Measurements from ENCODE around the gene OLR1.
A peak's percentile ranks its signal among the peaks of the same experiment; 100 is the strongest.

OLR1 gene

DNA sequence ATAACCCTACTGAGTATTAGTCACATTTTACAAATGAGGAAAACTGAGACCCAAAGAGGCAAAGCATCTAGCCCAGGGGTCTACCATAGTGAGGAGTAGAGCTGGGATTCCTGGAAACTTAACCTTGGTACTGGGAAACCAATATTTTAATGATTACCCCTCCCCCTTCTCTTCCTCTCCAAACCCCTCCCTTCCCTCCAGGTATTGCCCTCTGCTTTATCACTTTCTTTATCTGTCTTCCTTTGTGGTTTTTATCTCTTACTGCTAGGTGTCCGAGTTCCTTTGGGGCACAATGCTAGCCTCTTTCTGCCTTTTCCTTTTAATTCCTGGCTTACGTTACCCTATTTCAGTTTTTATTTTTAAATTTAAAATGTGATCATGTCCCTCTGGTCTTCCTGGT lies 43.5 kb upstream of the OLR1 start:
- no peak overlapping the region for H4K91ac ChIP-seq (ENCODE audit: low read depth, low read length, poor library complexity)
- no peak overlapping the region for H2AK5ac ChIP-seq (ENCODE audit: low read depth, low read length)
- H3K27me3 ChIP-seq (ENCODE audit: control insufficient read depth in 3 of 3, insufficient read depth in 3 of 3, low read depth in 1 of 3, low read length in 3 of 3): no peaks in the 10 kb centered on the region
- no peak overlapping the region for H2BK12ac ChIP-seq (ENCODE audit: low read length)
- no peak for DNase-seq (ENCODE audit: low spot score)
- H3K9ac ChIP-seq (ENCODE audit: low read depth, low read length, poor library complexity): no peak overlapping the region
- peaks cover 3% of the 10 kb centered on the region for H3K79me1 ChIP-seq (ENCODE audit: low read depth, low read length)
- peaks cover 7 to 12% of the 10 kb centered on the region in 2 donors for H3K36me3 ChIP-seq (replicated peaks in 1 of 2; ENCODE audit: control insufficient read depth in 2 of 2, insufficient read depth in 2 of 2, low read length in 2 of 2)
- no peak overlapping the region for H3K4me2 ChIP-seq (ENCODE audit: insufficient read depth, low read length, poor library complexity, severe bottlenecking)
- no peak overlapping the region for H3K14ac ChIP-seq (ENCODE audit: low read length)
- no peak overlapping the region for H3K27ac ChIP-seq (replicated peaks; ENCODE audit: low read length)
- WGBS, 2 donors (ENCODE audit: extremely low coverage in 2 of 2, insufficient read length in 2 of 2, insufficient replicate concordance in 1 of 2): no CpG with 5 or more reads among the region's 2 CpGs
- no peak overlapping the region for H2BK15ac ChIP-seq (ENCODE audit: low read length)
- no peak overlapping the region for H2BK5ac ChIP-seq (ENCODE audit: low read length)
- no peak overlapping the region for H2BK120ac ChIP-seq (ENCODE audit: low read depth, low read length)
- H3K4me3 ChIP-seq (ENCODE audit: low read length in 2 of 2): no peak overlapping the region
- no peaks in the 10 kb centered on the region for H3K9me3 ChIP-seq (replicated peaks in 1 of 2; ENCODE audit: control insufficient read depth in 2 of 2, insufficient read depth in 1 of 2, low read depth in 1 of 2, low read length in 2 of 2)
- H4K8ac ChIP-seq (ENCODE audit: low read depth, low read length): no peak overlapping the region
- H3K4ac ChIP-seq (ENCODE audit: low read length): no peak overlapping the region
- H3K18ac ChIP-seq (ENCODE audit: low read length): no peak overlapping the region
- no peak overlapping the region for H2AFZ ChIP-seq (ENCODE audit: low read length)
- no peak overlapping the region for H3K23ac ChIP-seq (ENCODE audit: low read depth, low read length, poor library complexity)
- no peaks in the 10 kb centered on the region for H3K4me1 ChIP-seq (ENCODE audit: control insufficient read depth in 2 of 2, insufficient read depth in 1 of 2, low read depth in 1 of 2, low read length in 2 of 2)

DNA sequence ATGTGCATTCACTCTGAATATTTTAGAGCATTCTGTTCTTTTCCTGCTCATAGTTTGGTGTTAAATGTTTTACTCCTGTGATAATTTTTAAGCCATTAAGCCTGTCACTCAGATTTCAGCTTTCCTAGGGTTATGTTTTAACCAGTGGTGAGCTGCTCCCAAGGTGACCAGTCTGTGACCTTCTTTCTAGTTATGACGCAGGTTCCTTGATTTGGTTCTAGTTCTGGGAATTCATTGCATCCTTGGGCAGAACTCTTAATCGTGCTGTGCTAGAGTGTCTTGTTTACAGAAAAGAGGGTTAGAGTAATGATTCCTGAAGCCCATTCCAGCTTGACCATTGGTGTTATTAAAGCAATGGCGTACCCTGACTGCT lies 42.9 kb upstream of the OLR1 start:
- Histone ChIP-seq H3K18ac (ENCODE audit: low read length) (no peak overlapping the region), H2AFZ (ENCODE audit: low read length) (no peak overlapping the region), H3K4ac (ENCODE audit: low read length) (no peak overlapping the region), H3K27me3 (ENCODE audit: control insufficient read depth in 3 of 3, insufficient read depth in 3 of 3, low read depth in 1 of 3, low read length in 3 of 3) (no peaks in the 10 kb centered on the region), H3K14ac (ENCODE audit: low read length) (no peak overlapping the region), H3K23ac (ENCODE audit: low read depth, low read length, poor library complexity) (no peak overlapping the region), H4K91ac (ENCODE audit: low read depth, low read length, poor library complexity) (no peak overlapping the region), H3K4me3 (ENCODE audit: low read length in 2 of 2) (no peak overlapping the region), H2BK120ac (ENCODE audit: low read depth, low read length) (no peak overlapping the region), H3K9ac (ENCODE audit: low read depth, low read length, poor library complexity) (no peak overlapping the region), H2BK15ac (ENCODE audit: low read length) (no peak overlapping the region), H3K4me2 (ENCODE audit: insufficient read depth, low read length, poor library complexity, severe bottlenecking) (no peak overlapping the region), H4K8ac (ENCODE audit: low read depth, low read length) (no peak overlapping the region), H3K4me1 (ENCODE audit: control insufficient read depth in 2 of 2, insufficient read depth in 1 of 2, low read depth in 1 of 2, low read length in 2 of 2) (no peaks in the 10 kb centered on the region), H3K36me3 (replicated peaks in 1 of 2; ENCODE audit: control insufficient read depth in 2 of 2, insufficient read depth in 2 of 2, low read length in 2 of 2) (peaks cover 3 to 7% of the 10 kb centered on the region in 2 donors), H2BK12ac (ENCODE audit: low read length) (no peak overlapping the region), H2AK5ac (ENCODE audit: low read depth, low read length) (no peak overlapping the region), H3K79me1 (ENCODE audit: low read depth, low read length) (peaks cover 3% of the 10 kb centered on the region), H2BK5ac (ENCODE audit: low read length) (no peak overlapping the region), H3K9me3 (replicated peaks in 1 of 2; ENCODE audit: control insufficient read depth in 2 of 2, insufficient read depth in 1 of 2, low read depth in 1 of 2, low read length in 2 of 2) (no peaks in the 10 kb centered on the region), H3K27ac (replicated peaks; ENCODE audit: low read length) (no peak overlapping the region)
- DNase-seq (ENCODE audit: low spot score): no peak
- WGBS, 2 donors (ENCODE audit: extremely low coverage in 2 of 2, insufficient read length in 2 of 2, insufficient replicate concordance in 1 of 2): no CpG with 5 or more reads among the region's 3 CpGs

- no peak overlapping the region for H2AK5ac ChIP-seq (ENCODE audit: low read depth, low read length)
- no peak overlapping the region for H3K23ac ChIP-seq (ENCODE audit: low read depth, low read length, poor library complexity)
- no peak overlapping the region for H3K18ac ChIP-seq (ENCODE audit: low read length)
- no peak overlapping the region for H4K8ac ChIP-seq (ENCODE audit: low read depth, low read length)
- no peak overlapping the region for H4K91ac ChIP-seq (ENCODE audit: low read depth, low read length, poor library complexity)
- peak overlapping the region; percentile 84 to 90 for H3K4me3 ChIP-seq (ENCODE audit: low read length in 2 of 2)
- H3K27ac ChIP-seq (replicated peaks; ENCODE audit: low read length): no peak overlapping the region
- no peaks in the 10 kb centered on the region for H3K27me3 ChIP-seq (ENCODE audit: control insufficient read depth in 3 of 3, insufficient read depth in 3 of 3, low read depth in 1 of 3, low read length in 3 of 3)
- DNase-seq (ENCODE audit: low spot score): no peak
- H2BK5ac ChIP-seq (ENCODE audit: low read length): no peak overlapping the region
- H2BK120ac ChIP-seq (ENCODE audit: low read depth, low read length): no peak overlapping the region
- H2AFZ ChIP-seq (ENCODE audit: low read length): peak overlapping the region; percentile 100
- WGBS, 2 donors (ENCODE audit: extremely low coverage in 2 of 2, insufficient read length in 2 of 2, insufficient replicate concordance in 1 of 2): no CpG with 5 or more reads among the region's 10 CpGs
- peak overlapping the region; percentile 77 for H3K4me2 ChIP-seq (ENCODE audit: insufficient read depth, low read length, poor library complexity, severe bottlenecking)
- no peak overlapping the region for H2BK15ac ChIP-seq (ENCODE audit: low read length)
- no peaks in the 10 kb centered on the region for H3K9me3 ChIP-seq (replicated peaks in 1 of 2; ENCODE audit: control insufficient read depth in 2 of 2, insufficient read depth in 1 of 2, low read depth in 1 of 2, low read length in 2 of 2)
- no peak overlapping the region for H3K14ac ChIP-seq (ENCODE audit: low read length)
- no peak overlapping the region for H2BK12ac ChIP-seq (ENCODE audit: low read length)
- no peaks in the 10 kb centered on the region for H3K4me1 ChIP-seq (ENCODE audit: control insufficient read depth in 2 of 2, insufficient read depth in 1 of 2, low read depth in 1 of 2, low read length in 2 of 2)
- peaks cover 2 to 3% of the 10 kb centered on the region in 2 donors for H3K36me3 ChIP-seq (replicated peaks in 1 of 2; ENCODE audit: control insufficient read depth in 2 of 2, insufficient read depth in 2 of 2, low read length in 2 of 2)
- H3K4ac ChIP-seq (ENCODE audit: low read length): no peak overlapping the region
- peaks cover 3% of the 10 kb centered on the region for H3K79me1 ChIP-seq (ENCODE audit: low read depth, low read length)
- H3K9ac ChIP-seq (ENCODE audit: low read depth, low read length, poor library complexity): no peak overlapping the region
These were observed 42.4 kb upstream of the OLR1 start for GRCh38 chr12:10214136-10214894.

GRCh38 chr12:10213168-10214135 lies 41.5 kb upstream of the OLR1 start:
- no CpG with 5 or more reads among the region's 47 CpGs for WGBS, 2 donors (ENCODE audit: extremely low coverage in 2 of 2, insufficient read length in 2 of 2, insufficient replicate concordance in 1 of 2)
- Histone ChIP-seq H4K91ac (ENCODE audit: low read depth, low read length, poor library complexity) (no peak overlapping the region), H2BK5ac (ENCODE audit: low read length) (peak overlapping the region; percentile 63), H3K9ac (ENCODE audit: low read depth, low read length, poor library complexity) (peak overlapping the region; percentile 88), H3K9me3 (replicated peaks in 1 of 2; ENCODE audit: control insufficient read depth in 2 of 2, insufficient read depth in 1 of 2, low read depth in 1 of 2, low read length in 2 of 2) (no peaks in the 10 kb centered on the region), H4K8ac (ENCODE audit: low read depth, low read length) (no peak overlapping the region), H3K27me3 (ENCODE audit: control insufficient read depth in 3 of 3, insufficient read depth in 3 of 3, low read depth in 1 of 3, low read length in 3 of 3) (no peaks in the 10 kb centered on the region), H3K79me1 (ENCODE audit: low read depth, low read length) (peaks cover 3% of the 10 kb centered on the region), H3K14ac (ENCODE audit: low read length) (peak overlapping the region; percentile 92), H3K23ac (ENCODE audit: low read depth, low read length, poor library complexity) (peak overlapping the region; percentile 1), H2AK5ac (ENCODE audit: low read depth, low read length) (no peak overlapping the region), H3K4ac (ENCODE audit: low read length) (no peak overlapping the region), H3K27ac (replicated peaks; ENCODE audit: low read length) (peak overlapping the region; percentile 59), H3K4me1 (ENCODE audit: control insufficient read depth in 2 of 2, insufficient read depth in 1 of 2, low read depth in 1 of 2, low read length in 2 of 2) (no peaks in the 10 kb centered on the region), H2AFZ (ENCODE audit: low read length) (peak overlapping the region; percentile 100), H3K4me2 (ENCODE audit: insufficient read depth, low read length, poor library complexity, severe bottlenecking) (peak overlapping the region; percentile 77), H3K18ac (ENCODE audit: low read length) (peak overlapping the region; percentile 90), H2BK15ac (ENCODE audit: low read length) (no peak overlapping the region), H2BK120ac (ENCODE audit: low read depth, low read length) (no peak overlapping the region), H3K4me3 (ENCODE audit: low read length in 2 of 2) (peak overlapping the region; percentile 84 to 90), H3K36me3 (replicated peaks in 1 of 2; ENCODE audit: control insufficient read depth in 2 of 2, insufficient read depth in 2 of 2, low read length in 2 of 2) (peaks cover 2 to 3% of the 10 kb centered on the region in 2 donors), H2BK12ac (ENCODE audit: low read length) (no peak overlapping the region)
- DNase-seq (ENCODE audit: low spot score): no peak

All from neuronal stem cell (in vitro differentiated cells).